GM21528 (cell line): ENCODE measurements around the gene AK8.

Experiments used
- ATAC-seq: cut with Tn5 transposase; IDR thresholded peaks from one replicate; pipeline ENCODE4 v1.9.1; 2021; ENCODE audit warnings: mild to moderate bottlenecking, moderate library complexity; ENCODE audit not compliant: unreplicated experiment, low FRiP score

The AK8 gene

GRCh38 chr9:132748450-132748849 is 129.6 kb downstream of the AK8 start:
- no peak for ATAC-seq

GRCh38 chr9:132745756-132746709 is 132.1 kb downstream of the AK8 start:
- no peak for ATAC-seq

- ATAC-seq, result no peak
Measured at GRCh38 chr9:132744881-132745755, 133.0 kb downstream of the AK8 start.

- ATAC-seq, result no peak
Measured at GRCh38 chr9:132743931-132744479, 134.1 kb downstream of the AK8 start.

- ATAC-seq, result no peak
Measured at GRCh38 chr9:132742821-132743311, 135.2 kb downstream of the AK8 start.

- no peak for ATAC-seq
Measured at GRCh38 chr9:132740526-132741309, 137.4 kb downstream of the AK8 start.

- ATAC-seq, result no peak
Measured at GRCh38 chr9:132739710-132740310, 138.3 kb downstream of the AK8 start.

GRCh38 chr9:132733260-132733815 is 144.7 kb downstream of the AK8 start:
- no peak for ATAC-seq

- ATAC-seq, result no peak
Measured at GRCh38 chr9:132732326-132733259, 145.5 kb downstream of the AK8 start.

- no peak for ATAC-seq
Measured at GRCh38 chr9:132731230-132731629, 146.9 kb downstream of the AK8 start.

GRCh38 chr9:132730054-132731033 is 147.7 kb downstream of the AK8 start:
- ATAC-seq, result no peak

- no peak for ATAC-seq
Measured at GRCh38 chr9:132729235-132729890, 148.7 kb downstream of the AK8 start.

GRCh38 chr9:132728497-132728896 is 149.6 kb downstream of the AK8 start:
- no peak for ATAC-seq

GRCh38 chr9:132728071-132728470 is 150.0 kb downstream of the AK8 start:
- no peak for ATAC-seq

GRCh38 chr9:132726576-132727130 is 151.4 kb downstream of the AK8 start:
- ATAC-seq, result no peak

- ATAC-seq, result no peak
Measured at GRCh38 chr9:132725306-132725705, 152.8 kb downstream of the AK8 start.
